ENCODE results near the gene DAP. TPM values are rescaled to one million over a fixed set of nuclear protein-coding genes. Genes with fewer than 3 reads are reported as not detected.

Gene DAP
- total and polyA plus RNA-seq, 2 experiments from 2014 or later = 52.9 to 255 TPM

- Histone ChIP-seq H3K9me3 (ENCODE audit: low read depth) (no peaks in the 10 kb centered on the region), H3K79me2 (ENCODE audit: insufficient read depth) (peaks cover 42% of the 10 kb centered on the region), H3K36me3 (ENCODE audit: low read depth) (no peaks in the 10 kb centered on the region), H4K20me1 (ENCODE audit: insufficient read depth) (no peaks in the 10 kb centered on the region; the same call in 1 of the 2 replicates), H3K27ac (no peak overlapping the region), H3K27me3 (replicated peaks; ENCODE audit: insufficient read depth) (no peaks in the 10 kb centered on the region), H2AFZ (no peak overlapping the region), H3K4me1 (ENCODE audit: insufficient read depth) (peaks cover 61% of the 10 kb centered on the region), H3K9me2 (ENCODE audit: insufficient read depth) (no peaks in the 10 kb centered on the region), H3K4me3 (no peak overlapping the region), H3K4me2 (ENCODE audit: unreplicated experiment) (no peak overlapping the region), H3F3A (ENCODE audit: insufficient read depth) (peaks cover 60% of the 10 kb centered on the region), H3K9ac (no peak overlapping the region)
- in situ Hi-C loops (cut with MboI) = no loop called here
- DNase-seq = no peak
- TF ChIP-seq EZH2 (IDR thresholded peaks at IDR 0.05; ENCODE audit: insufficient read depth, poor library complexity, severe bottlenecking) = no peak
- TF ChIP-seq EZH2phosphoT487 (IDR thresholded peaks at IDR 0.05; ENCODE audit: insufficient read depth, low read depth) = no peak
- WGBS, 2 experiments (ENCODE audit: low coverage in 1 of 2, low lambda C conversion rate in 2 of 2, missing lambda C conversion rate in 2 of 2) = 94 to 99% methylated on average over 4 of the region's 4 CpGs
Observed at GRCh38 chr5:10706326-10706725, 54.7 kb downstream of the DAP start.

GRCh38 chr5:10705747-10706146 lies 55.3 kb downstream of the DAP start:
- H4K20me1 ChIP-seq (ENCODE audit: insufficient read depth) = no peaks in the 10 kb centered on the region; the same call in 1 of the 2 replicates
- H3K9me2 ChIP-seq (ENCODE audit: insufficient read depth) = no peaks in the 10 kb centered on the region
- peaks cover 61% of the 10 kb centered on the region for H3K4me1 ChIP-seq (ENCODE audit: insufficient read depth)
- H3K9ac ChIP-seq = no peak overlapping the region
- H3K79me2 ChIP-seq (ENCODE audit: insufficient read depth) = peaks cover 39% of the 10 kb centered on the region
- in situ Hi-C loops (cut with MboI) = no loop called here
- TF ChIP-seq EZH2 (IDR thresholded peaks at IDR 0.05; ENCODE audit: insufficient read depth, poor library complexity, severe bottlenecking) = no peak
- no peak for TF ChIP-seq EZH2phosphoT487 (IDR thresholded peaks at IDR 0.05; ENCODE audit: insufficient read depth, low read depth)
- peak; percentile 25 for DNase-seq
- H3K27ac ChIP-seq = no peak overlapping the region
- no peak overlapping the region for H3K4me3 ChIP-seq
- WGBS, 2 experiments (ENCODE audit: low coverage in 1 of 2, low lambda C conversion rate in 2 of 2, missing lambda C conversion rate in 2 of 2) = 89 to 92% methylated on average over 2 of the region's 2 CpGs
- H3F3A ChIP-seq (ENCODE audit: insufficient read depth) = peaks cover 60% of the 10 kb centered on the region
- H2AFZ ChIP-seq = no peak overlapping the region
- H3K27me3 ChIP-seq (replicated peaks; ENCODE audit: insufficient read depth) = no peaks in the 10 kb centered on the region
- H3K4me2 ChIP-seq (ENCODE audit: unreplicated experiment) = no peak overlapping the region
- no peaks in the 10 kb centered on the region for H3K36me3 ChIP-seq (ENCODE audit: low read depth)
- no peaks in the 10 kb centered on the region for H3K9me3 ChIP-seq (ENCODE audit: low read depth)

- no peak overlapping the region for H3K9ac ChIP-seq
- peak; percentile 60 for DNase-seq
- H3K9me2 ChIP-seq (ENCODE audit: insufficient read depth) = no peaks in the 10 kb centered on the region
- no peak overlapping the region for H3K4me3 ChIP-seq
- no peak overlapping the region for H3K4me2 ChIP-seq (ENCODE audit: unreplicated experiment)
- peaks cover 61% of the 10 kb centered on the region for H3K4me1 ChIP-seq (ENCODE audit: insufficient read depth)
- H4K20me1 ChIP-seq (ENCODE audit: insufficient read depth) = no peaks in the 10 kb centered on the region; the same call in 1 of the 2 replicates
- H3K27me3 ChIP-seq (replicated peaks; ENCODE audit: insufficient read depth) = no peaks in the 10 kb centered on the region
- WGBS, 2 experiments (ENCODE audit: low coverage in 1 of 2, low lambda C conversion rate in 2 of 2, missing lambda C conversion rate in 2 of 2) = 86 to 90% methylated on average over 10 of the region's 10 CpGs
- no peak overlapping the region for H2AFZ ChIP-seq
- H3F3A ChIP-seq (ENCODE audit: insufficient read depth) = peaks cover 60% of the 10 kb centered on the region
- in situ Hi-C loops (cut with MboI) = no loop called here
- H3K9me3 ChIP-seq (ENCODE audit: low read depth) = no peaks in the 10 kb centered on the region
- H3K36me3 ChIP-seq (ENCODE audit: low read depth) = no peaks in the 10 kb centered on the region
- TF ChIP-seq EZH2phosphoT487 (IDR thresholded peaks at IDR 0.05; ENCODE audit: insufficient read depth, low read depth) (no peak), EZH2 (IDR thresholded peaks at IDR 0.05; ENCODE audit: insufficient read depth, poor library complexity, severe bottlenecking) (no peak)
- peaks cover 44% of the 10 kb centered on the region for H3K79me2 ChIP-seq (ENCODE audit: insufficient read depth)
- H3K27ac ChIP-seq = no peak overlapping the region
Observed at GRCh38 chr5:10704949-10705621, 55.9 kb downstream of the DAP start.

DNA sequence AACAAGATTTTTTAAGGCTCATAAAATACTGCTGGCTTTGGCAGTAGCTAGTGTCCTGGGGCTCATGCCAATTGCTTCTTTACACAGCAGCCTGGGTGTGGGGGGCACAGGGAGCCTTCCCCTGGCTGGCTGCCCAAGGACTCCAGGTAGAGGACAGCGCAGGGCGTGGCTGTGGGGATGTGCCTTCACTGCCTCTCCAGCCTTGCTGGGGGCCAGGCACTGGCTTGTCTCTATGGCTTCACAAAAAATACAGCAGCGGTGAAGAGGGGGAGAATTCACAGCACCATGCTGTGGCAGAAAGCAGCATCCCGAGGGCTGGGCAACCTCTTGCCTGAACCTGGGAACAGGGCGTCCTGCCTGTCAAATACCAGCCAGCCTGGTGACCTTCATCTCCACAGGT lies 57.4 kb downstream of the DAP start:
- Histone ChIP-seq H3K27me3 (replicated peaks; ENCODE audit: insufficient read depth) (no peaks in the 10 kb centered on the region), H3K36me3 (ENCODE audit: low read depth) (no peaks in the 10 kb centered on the region), H3K27ac (no peak overlapping the region), H3K4me1 (ENCODE audit: insufficient read depth) (peaks cover 61% of the 10 kb centered on the region), H3K9me2 (ENCODE audit: insufficient read depth) (no peaks in the 10 kb centered on the region), H4K20me1 (ENCODE audit: insufficient read depth) (no peaks in the 10 kb centered on the region; the same call in 1 of the 2 replicates), H3K4me2 (ENCODE audit: unreplicated experiment) (no peak overlapping the region), H2AFZ (no peak overlapping the region), H3K4me3 (no peak overlapping the region), H3K9ac (no peak overlapping the region), H3F3A (ENCODE audit: insufficient read depth) (peaks cover 54% of the 10 kb centered on the region), H3K9me3 (ENCODE audit: low read depth) (no peaks in the 10 kb centered on the region), H3K79me2 (ENCODE audit: insufficient read depth) (peaks cover 43% of the 10 kb centered on the region)
- in situ Hi-C loops (cut with MboI) = no loop called here
- DNase-seq = no peak
- WGBS, 2 experiments (ENCODE audit: low coverage in 1 of 2, low lambda C conversion rate in 2 of 2, missing lambda C conversion rate in 2 of 2) = 93 to 95% methylated on average over 5 of the region's 5 CpGs
- no peak for TF ChIP-seq EZH2phosphoT487 (IDR thresholded peaks at IDR 0.05; ENCODE audit: insufficient read depth, low read depth)
- no peak for TF ChIP-seq EZH2 (IDR thresholded peaks at IDR 0.05; ENCODE audit: insufficient read depth, poor library complexity, severe bottlenecking)

Measured in GM23248 (cell line).